Astrocyte of the spinal cord (primary cell): ENCODE measurements around the gene EEFSEC.

Experiments
- DNase-seq: peaks from one replicate; pipeline ENCODE4 v3.0.0; 2011; ENCODE audit warnings: low read depth, low spot score
- H3K4me3 ChIP-seq: 2 replicates; pipeline ENCODE4 v1.5.1; 2011; ENCODE audit warnings: low read depth, mild to moderate bottlenecking, low read length, moderate library complexity
- in situ Hi-C: cut with HindIII; loops from 2 replicates; pipeline ENCODE4 v1.10.0; 2017; ENCODE audit warnings: low sequenced_read_pairs
- TF ChIP-seq, protein P1 (sequence below): IDR thresholded peaks from 2 replicates; pipeline ENCODE4 v1.5.1; 2012; ENCODE audit warnings: low read depth, mild to moderate bottlenecking, low read length, inconsistent platforms

EEFSEC gene

GRCh38 chr3:128301186-128302023 lies 148.1 kb downstream of the EEFSEC start:
- no peak overlapping the region for H3K4me3 ChIP-seq
- no peak for DNase-seq
- in situ Hi-C loops = no loop called here
- TF ChIP-seq, protein P1, sequence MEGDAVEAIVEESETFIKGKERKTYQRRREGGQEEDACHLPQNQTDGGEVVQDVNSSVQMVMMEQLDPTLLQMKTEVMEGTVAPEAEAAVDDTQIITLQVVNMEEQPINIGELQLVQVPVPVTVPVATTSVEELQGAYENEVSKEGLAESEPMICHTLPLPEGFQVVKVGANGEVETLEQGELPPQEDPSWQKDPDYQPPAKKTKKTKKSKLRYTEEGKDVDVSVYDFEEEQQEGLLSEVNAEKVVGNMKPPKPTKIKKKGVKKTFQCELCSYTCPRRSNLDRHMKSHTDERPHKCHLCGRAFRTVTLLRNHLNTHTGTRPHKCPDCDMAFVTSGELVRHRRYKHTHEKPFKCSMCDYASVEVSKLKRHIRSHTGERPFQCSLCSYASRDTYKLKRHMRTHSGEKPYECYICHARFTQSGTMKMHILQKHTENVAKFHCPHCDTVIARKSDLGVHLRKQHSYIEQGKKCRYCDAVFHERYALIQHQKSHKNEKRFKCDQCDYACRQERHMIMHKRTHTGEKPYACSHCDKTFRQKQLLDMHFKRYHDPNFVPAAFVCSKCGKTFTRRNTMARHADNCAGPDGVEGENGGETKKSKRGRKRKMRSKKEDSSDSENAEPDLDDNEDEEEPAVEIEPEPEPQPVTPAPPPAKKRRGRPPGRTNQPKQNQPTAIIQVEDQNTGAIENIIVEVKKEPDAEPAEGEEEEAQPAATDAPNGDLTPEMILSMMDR = no peak

DNA sequence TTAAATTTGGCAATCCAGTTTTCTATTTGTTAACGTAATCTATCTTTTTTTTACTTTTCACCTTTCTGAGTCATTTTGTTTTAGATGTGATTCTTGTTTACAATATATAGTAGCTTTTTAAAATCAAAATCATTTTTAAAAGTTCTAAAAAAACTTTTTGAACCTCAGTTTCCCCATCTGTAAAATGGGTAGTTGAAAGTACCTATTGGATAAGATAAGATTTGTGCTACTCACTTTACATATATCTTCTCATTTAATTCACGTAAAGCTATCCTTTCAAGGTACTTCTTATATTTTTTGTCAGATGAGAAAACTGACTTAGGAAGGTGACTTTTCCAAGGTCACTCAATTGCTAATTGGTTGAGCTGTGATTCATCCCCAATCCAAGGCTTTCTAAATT lies 153.2 kb downstream of the EEFSEC start:
- in situ Hi-C loops = no loop called here
- TF ChIP-seq, protein P1 = no peak
- H3K4me3 ChIP-seq = no peak overlapping the region
- no peak for DNase-seq

DNA sequence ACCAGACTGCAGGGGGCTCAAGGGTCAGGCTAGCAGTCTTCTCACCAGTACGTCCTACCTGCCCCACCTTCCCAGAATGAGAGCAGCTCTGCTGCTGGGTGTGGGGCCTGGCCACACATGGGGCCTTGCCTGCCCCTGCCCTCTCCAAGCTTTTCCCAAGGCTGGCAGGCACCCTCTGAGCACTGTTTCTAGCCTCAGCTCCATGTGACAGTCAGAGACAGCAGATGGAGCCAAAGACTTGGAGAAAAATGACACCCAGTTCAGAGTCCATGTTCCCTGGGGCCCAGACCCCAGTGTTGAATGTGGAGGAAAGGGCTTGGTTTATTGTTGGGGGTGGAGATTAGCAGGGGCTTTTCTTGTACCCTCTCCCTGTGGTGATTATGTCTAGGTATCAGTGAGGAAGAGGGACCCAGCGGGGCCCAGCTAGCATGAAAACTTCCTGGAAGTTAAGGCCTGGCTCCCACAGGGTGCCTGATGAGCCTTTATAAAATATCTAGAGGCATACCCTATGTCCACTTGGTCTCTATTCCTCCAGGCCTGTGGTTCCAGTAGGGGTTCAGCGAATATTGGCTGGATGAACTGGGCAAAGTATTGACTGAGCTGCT lies 153.8 kb downstream of the EEFSEC start:
- no peak overlapping the region for H3K4me3 ChIP-seq
- in situ Hi-C loops = no loop called here
- DNase-seq = no peak
- TF ChIP-seq, protein P1 = no peak

GRCh38 chr3:128307781-128308469 lies 154.6 kb downstream of the EEFSEC start:
- in situ Hi-C loops = no loop called here
- TF ChIP-seq, protein P1 = no peak
- DNase-seq = no peak
- H3K4me3 ChIP-seq = no peak overlapping the region

- DNase-seq = no peak
- in situ Hi-C loops = no loop called here
- no peak overlapping the region for H3K4me3 ChIP-seq
- TF ChIP-seq, protein P1 = no peak
These were observed 155.7 kb downstream of the EEFSEC start for GRCh38 chr3:128309026-128309425.

- DNase-seq = no peak
These were observed 157.2 kb downstream of the EEFSEC start for GRCh38 chr3:128310286-128311058.

More at GRCh38 chr3:128310286-128311058, 157.2 kb downstream of the EEFSEC start:
- no peak overlapping the region for H3K4me3 ChIP-seq
- TF ChIP-seq, protein P1 = no peak
- in situ Hi-C loops = no loop called here
